ENCODE data around the gene BATF.

GRCh38 chr14:75563931-75564330 is 41.7 kb downstream of the BATF start:
- TF ChIP-seq CTCF (conservative IDR thresholded peaks at IDR 0.05; ENCODE audit: low read length) (no peak), EZH2phosphoT487 (IDR thresholded peaks at IDR 0.05; ENCODE audit: borderline replicate concordance, low read depth, low read length) (no peak)
